Stimulated activated CD8-positive, alpha-beta memory T cell treated with anti-CD3 and anti-CD28 coated beads, Interleukin-4, amount 100 ng/mL, for 1 hour (primary cell): ENCODE results near the gene MPP3.
"Not testable (repeated sequence)": the region's sequence is repeated elsewhere in the genome, so short reads cannot be mapped to it uniquely, and the experiment has no call there.

Source experiments
- DNase-seq, 2 donors: peaks; one replicate each; pipeline ENCODE4 v3.0.0-alpha.2; 2020; ENCODE audit warnings: low read depth in 2 of 2, low spot score in 1 of 2

Gene MPP3

GRCh38 chr17:43810226-43810715, 22.7 kb downstream of the MPP3 start:
- DNase-seq = no peak

GRCh38 chr17:43809121-43809520, 23.8 kb downstream of the MPP3 start:
- no peak for DNase-seq

DNA sequence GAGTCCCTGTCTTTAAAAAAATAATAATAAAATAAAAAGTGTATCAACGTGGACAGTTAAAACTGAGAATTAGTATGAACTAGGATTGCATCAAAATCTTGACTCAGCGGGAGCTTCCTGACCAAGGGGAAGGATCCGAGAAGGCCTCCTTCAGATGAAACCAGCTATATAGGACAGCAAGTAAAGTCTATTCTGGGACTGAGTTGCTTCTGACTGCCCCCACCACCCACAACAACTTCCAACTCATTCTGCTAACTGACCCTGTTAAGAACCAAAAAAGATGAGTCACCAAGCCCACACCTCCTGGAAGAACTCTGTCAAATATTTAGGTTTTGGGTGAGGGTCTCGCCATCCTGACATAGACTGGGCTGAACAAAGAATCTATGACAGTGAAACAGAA, 24.9 kb downstream of the MPP3 start:
- no peak for DNase-seq

DNA sequence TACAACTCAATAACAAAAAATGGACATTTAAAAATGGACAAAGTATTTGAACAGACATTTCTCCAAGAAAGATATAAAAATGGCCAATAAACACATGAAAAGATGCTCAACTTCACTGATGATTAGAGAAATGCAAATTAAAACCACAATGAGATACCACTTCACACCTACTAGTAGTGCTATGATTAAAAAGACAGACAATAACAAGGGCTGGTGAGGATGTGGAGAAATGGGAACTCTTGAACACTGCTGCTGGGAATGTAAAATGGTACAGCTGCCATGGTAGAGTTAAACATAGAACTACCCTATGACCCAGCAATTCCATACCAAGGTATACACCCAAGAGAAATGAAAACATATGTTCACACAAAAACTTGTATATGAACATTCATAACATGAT, 27.8 kb downstream of the MPP3 start:
- DNase-seq = no peak

GRCh38 chr17:43803758-43804157, 29.2 kb downstream of the MPP3 start:
- no peak for DNase-seq

GRCh38 chr17:43801844-43802243, 31.1 kb downstream of the MPP3 start:
- DNase-seq = no peak

DNA sequence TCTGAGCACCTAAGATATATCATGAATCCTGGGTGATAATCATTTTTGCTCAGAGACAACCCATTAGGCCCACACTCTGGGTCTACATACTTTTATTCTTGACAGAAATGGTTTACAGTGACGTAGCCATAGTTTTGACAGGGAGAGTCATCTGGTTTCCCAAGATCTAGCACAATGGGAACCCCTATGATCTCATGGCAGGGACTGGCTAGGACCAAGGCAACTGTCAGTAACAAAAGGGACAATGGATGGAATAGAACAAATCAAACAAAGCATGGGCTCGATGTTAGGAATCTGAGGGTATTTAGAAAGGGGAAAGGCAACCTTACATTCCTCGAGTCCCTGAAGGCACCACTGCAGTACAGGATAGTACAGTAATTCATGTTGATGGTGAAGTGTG, 32.2 kb downstream of the MPP3 start:
- DNase-seq = no peak

GRCh38 chr17:43799047-43799446, 33.9 kb downstream of the MPP3 start:
- DNase-seq = no peak

DNA sequence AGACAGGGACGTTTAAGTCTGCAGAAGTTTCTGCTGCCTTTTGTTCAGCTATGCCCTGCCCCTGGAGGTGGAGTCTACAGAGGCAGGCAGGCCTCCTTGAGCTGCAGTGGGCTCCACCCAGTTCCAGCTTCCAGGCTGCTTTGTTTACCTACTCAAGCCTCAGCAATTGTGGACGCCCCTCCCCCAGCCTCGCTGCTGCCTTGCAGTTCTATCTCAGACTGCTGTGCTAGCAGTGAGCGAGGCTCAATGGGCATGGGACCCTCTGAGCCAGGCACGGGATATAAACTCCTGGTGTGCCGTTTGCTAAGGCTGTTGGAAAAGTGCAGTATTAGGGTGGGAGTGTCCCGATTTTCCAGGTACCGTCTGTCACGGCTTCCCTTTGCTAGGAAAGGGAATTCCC, 34.9 kb downstream of the MPP3 start:
- not testable (repeated sequence) for DNase-seq

GRCh38 chr17:43792668-43793067, 40.3 kb downstream of the MPP3 start:
- not testable (repeated sequence) for DNase-seq

GRCh38 chr17:43791589-43791988, 41.4 kb downstream of the MPP3 start:
- no peak for DNase-seq

DNA sequence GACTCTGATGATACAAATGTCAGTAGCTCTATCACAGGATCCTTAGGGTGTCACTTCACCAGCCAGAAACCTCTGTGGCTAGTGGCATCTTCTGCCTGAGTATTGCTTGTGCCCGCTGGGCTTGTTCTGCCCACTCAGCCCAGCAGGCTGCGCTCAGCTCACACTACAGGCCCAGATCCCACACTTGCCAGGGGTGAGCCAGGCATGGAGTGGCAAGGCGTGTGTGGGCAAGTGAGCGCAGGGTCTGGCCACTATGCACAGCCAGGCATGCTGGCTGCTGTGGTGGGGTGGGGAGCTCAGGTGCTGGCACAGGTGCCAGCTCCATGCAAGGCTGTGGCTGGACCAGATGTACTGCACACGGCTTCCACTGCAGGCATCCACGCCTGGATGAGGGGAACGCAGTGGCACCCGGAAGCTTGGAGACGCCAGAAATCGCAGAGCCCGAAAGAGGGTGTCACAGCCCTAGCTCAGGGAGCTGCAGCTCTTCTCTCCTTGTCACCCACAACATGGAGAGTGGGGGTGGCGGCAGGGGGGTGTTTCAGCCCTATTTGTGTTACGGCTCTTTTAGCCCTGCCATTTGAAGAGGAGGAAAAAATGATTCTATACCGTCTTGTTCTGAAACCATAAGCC, 42.5 kb downstream of the MPP3 start:
- no peak for DNase-seq

DNA sequence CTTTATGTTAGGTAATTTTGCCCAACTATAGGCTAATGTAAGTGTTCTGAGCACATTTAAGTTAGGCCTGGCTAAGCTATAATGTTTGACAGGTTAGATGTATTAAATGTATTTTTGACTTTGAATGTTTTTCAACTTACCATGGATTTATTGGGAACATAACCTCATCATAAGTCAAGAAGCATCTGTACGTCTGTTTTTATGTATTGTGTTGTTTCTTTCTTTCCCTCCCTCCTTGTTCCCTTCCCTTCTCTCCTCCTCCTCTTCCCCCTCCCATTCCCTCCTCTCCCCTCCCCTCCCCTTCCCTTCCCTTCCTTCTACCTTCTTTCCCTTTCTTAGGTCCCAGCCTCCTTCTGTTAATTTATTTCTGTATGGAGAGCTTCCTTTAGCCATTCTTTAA, 43.5 kb downstream of the MPP3 start:
- no peak for DNase-seq

- DNase-seq = no peak
Observed at GRCh38 chr17:43788540-43788939, 44.4 kb downstream of the MPP3 start.

- DNase-seq = no peak
Observed at GRCh38 chr17:43787728-43788127, 45.2 kb downstream of the MPP3 start.

- no peak for DNase-seq
Observed at GRCh38 chr17:43784628-43785101, 48.3 kb downstream of the MPP3 start.

- DNase-seq = no peak
Observed at GRCh38 chr17:43784068-43784467, 48.9 kb downstream of the MPP3 start.

GRCh38 chr17:43782913-43783680, 49.8 kb downstream of the MPP3 start:
- no peak for DNase-seq

GRCh38 chr17:43780135-43780534, 52.8 kb downstream of the MPP3 start, which contains the start of gene CFAP97D1:
TSS of gene CFAP97D1 (plus strand) at chr17:43780435. CDS start at chr17:43780463, 28 bp downstream.
- no peak for DNase-seq

DNA sequence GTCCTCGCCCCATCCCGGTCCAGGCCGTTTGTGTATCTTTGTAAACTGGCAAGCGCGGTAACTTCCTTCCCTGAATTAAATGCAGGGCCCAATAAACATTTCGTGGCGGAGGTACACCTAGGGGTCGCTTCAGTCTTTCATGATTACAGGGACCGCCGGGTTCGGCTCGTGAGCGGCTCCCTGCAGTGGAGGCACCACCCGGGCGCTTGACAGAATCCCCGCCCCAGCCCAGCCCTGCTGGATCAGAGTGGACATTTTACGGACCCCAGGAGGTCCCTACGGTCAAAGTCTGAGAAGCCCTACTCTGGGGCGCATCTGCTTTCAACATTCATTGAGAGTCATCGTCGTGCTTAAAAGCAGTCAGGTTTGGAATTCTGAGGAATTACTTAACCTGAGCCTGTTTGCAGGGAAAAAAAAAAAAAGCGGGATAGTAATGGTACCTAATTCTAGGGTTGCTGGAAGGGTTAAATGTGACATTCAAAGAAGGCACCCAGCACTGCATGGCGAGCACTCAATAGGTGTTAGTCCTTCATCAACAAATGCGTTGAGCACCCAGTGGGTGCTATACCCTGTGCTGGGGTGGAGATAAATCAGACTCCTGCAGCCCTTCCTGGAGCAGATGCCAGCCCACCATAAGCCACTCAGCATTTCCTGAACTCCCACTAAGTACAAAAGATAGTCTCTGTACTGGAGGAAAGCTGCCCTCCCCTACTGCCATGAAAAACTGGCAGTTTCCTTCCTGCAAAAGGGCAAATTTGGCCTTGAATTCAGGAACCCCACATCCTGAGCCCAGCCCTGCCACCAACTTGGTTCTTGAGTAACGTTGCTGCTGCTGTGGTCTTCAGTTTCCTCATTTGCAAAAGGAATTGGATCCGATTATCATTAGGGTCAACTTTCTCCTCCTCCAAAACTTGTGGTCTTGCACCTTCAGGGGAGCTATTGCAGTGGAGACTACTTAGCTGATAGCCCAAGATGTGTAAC, 53.5 kb downstream of the MPP3 start:
- DNase-seq = no peak
